NT2/D1 (cell line): ENCODE measurements around the gene SNAPC3.
"Not testable (repeated sequence)": the region's sequence is repeated elsewhere in the genome, so short reads cannot be mapped to it uniquely, and the experiment has no call there.

ENCODE experiments used
- SUZ12 ChIP-seq: IDR thresholded peaks from 2 replicates; pipeline ENCODE4 v1.6.1; 2011; ENCODE audit not compliant: insufficient read length, insufficient read depth; ENCODE audit errors: extremely low read depth
- YY1 ChIP-seq: IDR thresholded peaks from 2 replicates; pipeline ENCODE4 v1.6.1; 2011; ENCODE audit not compliant: insufficient read length, insufficient read depth
- ZNF274 ChIP-seq: IDR thresholded peaks from 2 replicates; pipeline ENCODE4 v1.6.1; 2011; ENCODE audit warnings: mild to moderate bottlenecking, low read depth, low read length

- not testable (repeated sequence) for TF ChIP-seq YY1, ZNF274, SUZ12
Measured at GRCh38 chr9:15379888-15380287, 42.8 kb upstream of the SNAPC3 start.
